Caco-2 (cell line): ENCODE data around the gene PSMF1. TPM values are rescaled to one million over a fixed set of nuclear protein-coding genes. Genes with fewer than 3 reads are reported as not detected.
A peak's percentile ranks its signal among the peaks of the same experiment; 100 is the strongest.

Source experiments
- BruUV-seq: library from RNA; stranded (reverse); fragments of 400-500 nt; replicated peaks from 2 replicates; lab custom pipeline; 2021; lab: Mats Ljungman, UMichigan
- CTCF ChIA-PET: fragments of 300-600 bp; sonication (Branson Sonifier 250); formaldehyde crosslinking; loops from one replicate; lab custom pipeline; 2022; ENCODE audit warnings: antibody characterized with exemption; lab: Charles Lee
- POLR2A ChIA-PET: fragments of 300-600 bp; sonication (Branson Sonifier 250); formaldehyde crosslinking; loops from one replicate; lab custom pipeline; 2022; ENCODE audit warnings: antibody characterized with exemption; lab: Charles Lee
- DNase-seq, 2 experiments: peaks; one replicate each; pipeline versions ENCODE4 v3.0.0 to v3.0.0-alpha.2; 2020 to 2022
- H3K27me3 ChIP-seq: replicated peaks from 2 replicates; pipeline ENCODE4 v1.6.0; 2011; ENCODE audit warnings: low read length; ENCODE audit not compliant: control insufficient read depth, insufficient read depth
- H3K36me3 ChIP-seq: 2 replicates; pipeline ENCODE4 v1.5.1; 2011; ENCODE audit warnings: low read length; ENCODE audit not compliant: control insufficient read depth, insufficient read depth
- H3K4me1 ChIP-seq: fragments of 250-450 bp; sonication (Bioruptor Pico); 2 replicates; pipeline ENCODE4 v1.5.1; 2020; ENCODE audit warnings: mild to moderate bottlenecking
- H3K4me3 ChIP-seq: 2 replicates; pipeline ENCODE4 v1.5.1; 2011; ENCODE audit warnings: low read depth, mild to moderate bottlenecking, control low read depth, low read length
- H3K9me3 ChIP-seq: fragments of 250-450 bp; sonication (Bioruptor Pico); 2 replicates; pipeline ENCODE4 v1.5.1; 2020; ENCODE audit warnings: mild to moderate bottlenecking, moderate library complexity
- H3K27ac Mint-ChIP-seq: one replicate; pipeline ENCODE4 v1.8.0; 2022; ENCODE audit warnings: mixed read lengths; ENCODE audit not compliant: unreplicated experiment
- H3K27me3 Mint-ChIP-seq: one replicate; pipeline ENCODE4 v1.8.0; 2022; ENCODE audit warnings: mixed read lengths; ENCODE audit not compliant: insufficient read depth, unreplicated experiment
- H3K36me3 Mint-ChIP-seq: one replicate; pipeline ENCODE4 v1.8.0; 2022; ENCODE audit warnings: mild to moderate bottlenecking, mixed read lengths; ENCODE audit not compliant: insufficient read depth, unreplicated experiment
- H3K4me1 Mint-ChIP-seq: one replicate; pipeline ENCODE4 v1.8.0; 2022; ENCODE audit warnings: low read depth, mixed read lengths; ENCODE audit not compliant: unreplicated experiment
- H3K4me3 Mint-ChIP-seq: one replicate; pipeline ENCODE4 v1.8.0; 2022; ENCODE audit warnings: mild to moderate bottlenecking, moderate library complexity, mixed read lengths; ENCODE audit not compliant: unreplicated experiment
- H3K9me3 Mint-ChIP-seq: one replicate; pipeline ENCODE4 v1.8.0; 2022; ENCODE audit warnings: mixed read lengths; ENCODE audit not compliant: unreplicated experiment
- CTCF ChIP-seq, 2 experiments: fragments of 200-600 bp in 1 of 2; IDR thresholded peaks; 1 replicate in 1 of 2; 2 replicates in 1 of 2; pipeline versions ENCODE4 v1.5.1 to v1.8.0; 2011 to 2022; ENCODE audit warnings: antibody characterized with exemption in 1 of 2, control low read depth in 1 of 2, inconsistent platforms in 1 of 2, low read depth in 1 of 2, low read length in 1 of 2, mild to moderate bottlenecking in 1 of 2, moderate library complexity in 1 of 2; ENCODE audit not compliant: insufficient read depth in 1 of 2, severe bottlenecking in 1 of 2, unreplicated experiment in 1 of 2
- intact Hi-C: fragments of 100-400 bp; cut with micrococcal nuclease; formaldehyde crosslinking; loops from one replicate; pipeline ENCODE4 v1.10.0; 2022; ENCODE audit not compliant: unreplicated experiment
- total RNA-seq: library from RNA; stranded (reverse); gene quantifications from 2 replicates; pipeline ENCODE4 v1.2.3, GENCODE V29; 2022

PSMF1 gene
- total RNA-seq, 1 experiment from 2014 or later, result 141 TPM

- CTCF ChIA-PET, result interaction anchor here (0.6 kb wide), 1 partner anchor 52 kb away, joined by 3 read pairs; no protein-coding TSS in a partner anchor
- Mint-ChIP-seq H3K27me3 (peaks cover 8% of the 10 kb centered on the region), H3K4me3 (no peak overlapping the region), H3K9me3 (peaks cover 15% of the 10 kb centered on the region), H3K4me1 (no peaks in the 10 kb centered on the region), H3K36me3 (no peaks in the 10 kb centered on the region), H3K27ac (no peak overlapping the region)
- H3K27me3 ChIP-seq, result no peaks in the 10 kb centered on the region
- TF ChIP-seq CTCF (IDR thresholded peaks at IDR 0.05; ENCODE audit: insufficient read depth in 1 of 2, low read depth in 1 of 2, low read length in 1 of 2, severe bottlenecking in 1 of 2, unreplicated experiment in 1 of 2), result no peak
- POLR2A ChIA-PET, result interaction anchor here (1.0 kb wide), 1 partner anchor 13 kb away, joined by 3 read pairs; the partner anchor contains the start of gene PSMF1
- no peak for DNase-seq
- no peaks in the 10 kb centered on the region for H3K4me1 ChIP-seq
- no peaks in the 10 kb centered on the region for H3K36me3 ChIP-seq
- no TSS peak for BruUV-seq
- intact Hi-C loops, result loop anchor here (10.0 kb wide), 1 partner anchor 101 kb away; the partner anchor contains the start of gene RSPO4
- peaks cover 13% of the 10 kb centered on the region; the same call in 1 of the 2 replicates for H3K9me3 ChIP-seq
- H3K4me3 ChIP-seq, result no peak overlapping the region
Observed at GRCh38 chr20:1105599-1106194, 12.7 kb upstream of the PSMF1 start.

- DNase-seq, result no peak
- TF ChIP-seq CTCF (IDR thresholded peaks at IDR 0.05; ENCODE audit: insufficient read depth in 1 of 2, low read depth in 1 of 2, low read length in 1 of 2, severe bottlenecking in 1 of 2, unreplicated experiment in 1 of 2), result no peak
- CTCF ChIA-PET, result no interaction called here
- peaks cover 11% of the 10 kb centered on the region for H3K27me3 Mint-ChIP-seq
- H3K36me3 Mint-ChIP-seq, result no peaks in the 10 kb centered on the region
- H3K36me3 ChIP-seq, result no peaks in the 10 kb centered on the region
- no peak overlapping the region for H3K27ac Mint-ChIP-seq
- no peaks in the 10 kb centered on the region for H3K27me3 ChIP-seq
- peaks cover 4% of the 10 kb centered on the region; the same call in 1 of the 2 replicates for H3K9me3 ChIP-seq
- no TSS peak for BruUV-seq
- H3K4me3 Mint-ChIP-seq, result no peak overlapping the region
- peaks cover 11% of the 10 kb centered on the region for H3K9me3 Mint-ChIP-seq
- H3K4me3 ChIP-seq, result no peak overlapping the region
- POLR2A ChIA-PET, result no interaction called here
- no peaks in the 10 kb centered on the region for H3K4me1 ChIP-seq
- intact Hi-C loops, result loop anchor here (10.0 kb wide), 1 partner anchor 102 kb away; the partner anchor contains the start of gene RSPO4
- H3K4me1 Mint-ChIP-seq, result no peaks in the 10 kb centered on the region
Observed at GRCh38 chr20:1107176-1107575, 11.2 kb upstream of the PSMF1 start.

- DNase-seq, result peak; percentile 59 to 68
- CTCF ChIA-PET, result interaction anchor here (0.5 to 1.1 kb wide), 11 partner anchors 12 to 294 kb away, joined by 3 to 7 read pairs (median 3); no protein-coding TSS in a partner anchor
Observed at GRCh38 chr20:1108437-1108920, 9.9 kb upstream of the PSMF1 start.

More at GRCh38 chr20:1108437-1108920, 9.9 kb upstream of the PSMF1 start:
- H3K9me3 ChIP-seq, result no peaks in the 10 kb centered on the region
- H3K4me3 Mint-ChIP-seq, result no peak overlapping the region
- BruUV-seq, result no TSS peak
- H3K36me3 ChIP-seq, result no peaks in the 10 kb centered on the region
- H3K27me3 Mint-ChIP-seq, result peaks cover 11% of the 10 kb centered on the region
- POLR2A ChIA-PET, result no interaction called here
- no peak overlapping the region for H3K4me3 ChIP-seq
- H3K27me3 ChIP-seq, result no peaks in the 10 kb centered on the region
- intact Hi-C loops, result loop anchor here (1.0 to 10.0 kb wide), 3 partner anchors 104 to 292 kb away; partner anchors contain the start of gene RSPO4
- H3K4me1 Mint-ChIP-seq, result no peaks in the 10 kb centered on the region
- no peaks in the 10 kb centered on the region for H3K36me3 Mint-ChIP-seq
- no peak overlapping the region for H3K27ac Mint-ChIP-seq
- peak; percentile 86 for TF ChIP-seq CTCF (IDR thresholded peaks at IDR 0.05; ENCODE audit: insufficient read depth in 1 of 2, low read depth in 1 of 2, low read length in 1 of 2, severe bottlenecking in 1 of 2, unreplicated experiment in 1 of 2)
- H3K4me1 ChIP-seq, result no peaks in the 10 kb centered on the region
- H3K9me3 Mint-ChIP-seq, result no peaks in the 10 kb centered on the region
